Measurements from ENCODE around the gene SLC7A1.

DNA sequence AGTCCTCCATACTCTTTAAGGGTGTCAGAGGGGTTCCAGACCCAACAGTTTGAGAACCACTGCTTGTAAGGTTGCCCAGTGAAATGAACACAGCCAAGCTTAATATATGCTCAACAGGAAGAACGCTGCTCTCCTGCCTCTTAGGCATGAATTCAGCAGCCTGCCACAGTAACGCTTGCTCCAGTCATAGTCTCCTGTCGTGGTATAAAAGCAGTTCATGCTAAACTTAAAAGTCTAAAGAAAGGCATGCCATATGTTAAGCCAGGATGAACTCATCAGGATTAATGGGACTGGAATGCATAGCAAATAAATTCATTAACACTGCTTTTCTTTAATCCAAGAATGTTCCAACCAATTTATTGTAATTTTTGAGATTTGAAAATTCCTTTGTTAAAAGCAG lies 38.7 kb downstream of the SLC7A1 start:
- TF ChIP-seq POLR2A (IDR thresholded peaks at IDR 0.05) = no peak
- TF ChIP-seq, protein P1, sequence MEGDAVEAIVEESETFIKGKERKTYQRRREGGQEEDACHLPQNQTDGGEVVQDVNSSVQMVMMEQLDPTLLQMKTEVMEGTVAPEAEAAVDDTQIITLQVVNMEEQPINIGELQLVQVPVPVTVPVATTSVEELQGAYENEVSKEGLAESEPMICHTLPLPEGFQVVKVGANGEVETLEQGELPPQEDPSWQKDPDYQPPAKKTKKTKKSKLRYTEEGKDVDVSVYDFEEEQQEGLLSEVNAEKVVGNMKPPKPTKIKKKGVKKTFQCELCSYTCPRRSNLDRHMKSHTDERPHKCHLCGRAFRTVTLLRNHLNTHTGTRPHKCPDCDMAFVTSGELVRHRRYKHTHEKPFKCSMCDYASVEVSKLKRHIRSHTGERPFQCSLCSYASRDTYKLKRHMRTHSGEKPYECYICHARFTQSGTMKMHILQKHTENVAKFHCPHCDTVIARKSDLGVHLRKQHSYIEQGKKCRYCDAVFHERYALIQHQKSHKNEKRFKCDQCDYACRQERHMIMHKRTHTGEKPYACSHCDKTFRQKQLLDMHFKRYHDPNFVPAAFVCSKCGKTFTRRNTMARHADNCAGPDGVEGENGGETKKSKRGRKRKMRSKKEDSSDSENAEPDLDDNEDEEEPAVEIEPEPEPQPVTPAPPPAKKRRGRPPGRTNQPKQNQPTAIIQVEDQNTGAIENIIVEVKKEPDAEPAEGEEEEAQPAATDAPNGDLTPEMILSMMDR (IDR thresholded peaks at IDR 0.05) = no peak
